Measurements from ENCODE around the gene B3GAT3. TPM values are rescaled to one million over a fixed set of nuclear protein-coding genes. Genes with fewer than 3 reads are reported as not detected.
A peak's percentile ranks its signal among the peaks of the same experiment; 100 is the strongest.

B3GAT3 gene
- polyA plus RNA-seq, 3 donors: 18.5 to 44.9 (median 19.0) TPM

DNA sequence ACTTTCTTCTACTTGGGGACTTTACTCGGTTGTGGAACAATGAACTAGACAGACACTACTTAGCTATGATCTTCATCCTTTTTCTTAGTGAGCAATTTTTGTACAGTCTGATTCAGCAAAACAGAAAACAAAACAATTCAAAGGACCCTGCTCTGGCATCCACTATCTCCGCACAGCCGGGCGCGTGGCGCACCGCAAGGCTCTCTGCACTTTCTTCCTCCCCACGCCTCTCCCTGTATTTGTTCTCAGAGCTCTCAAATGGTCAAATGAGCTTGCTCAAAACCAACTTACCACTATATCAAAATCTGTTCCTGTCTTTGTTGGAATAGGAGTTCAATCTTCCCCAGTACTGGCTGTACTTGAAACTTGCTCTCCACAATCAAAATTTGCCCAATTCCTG is 55.5 kb downstream of the B3GAT3 start:
- H3K79me2 ChIP-seq (ENCODE audit: insufficient read depth, low read length): peaks cover 84% of the 10 kb centered on the region
- DNase-seq: no peak
- Mint-ChIP-seq H3K4me3 (no peak overlapping the region), H3K4me1 (peaks cover 17% of the 10 kb centered on the region), H3K36me3 (peaks cover 70 to 98% of the 10 kb centered on the region in 2 donors), H3K27ac (peak overlapping the region in 2 of 7 donors; percentile 4 to 16), H3K27me3 (ENCODE audit: low read depth in 3 of 3) (peaks cover 0 to under 1% (median 0%) of the 10 kb centered on the region in 3 donors), H3K9me3 (no peaks in the 10 kb centered on the region)
- H3K4me1 ChIP-seq (ENCODE audit: control insufficient read depth in 1 of 2, insufficient read depth in 2 of 2, low read length in 2 of 2): peaks cover 0 to 14% of the 10 kb centered on the region in 2 donors
- H3K27me3 ChIP-seq (ENCODE audit: control insufficient read depth in 2 of 2, insufficient read depth in 2 of 2, low read length in 2 of 2): no peaks in the 10 kb centered on the region
- H3K36me3 ChIP-seq (replicated peaks in 1 of 2; ENCODE audit: control insufficient read depth in 1 of 2, insufficient read depth in 2 of 2, low read length in 2 of 2): peaks cover 77 to 85% of the 10 kb centered on the region in 2 donors
- 95% methylated on average over 7 of the region's 8 CpGs for WGBS (ENCODE audit: insufficient coverage)
- no peak overlapping the region for H3K27ac ChIP-seq (ENCODE audit: low read depth in 1 of 2, low read length in 2 of 2)
- TF ChIP-seq CTCF (IDR thresholded peaks at IDR 0.05): no peak
- no peak overlapping the region for H2AFZ ChIP-seq (ENCODE audit: insufficient read depth, low read depth, low read length, poor library complexity, severe bottlenecking)
- no peaks in the 10 kb centered on the region for H3K9me3 ChIP-seq (replicated peaks in 1 of 2; ENCODE audit: control insufficient read depth in 1 of 2, insufficient read depth in 1 of 2, low read length in 2 of 2)
- no peak overlapping the region for H3K4me3 ChIP-seq (replicated peaks in 1 of 3; ENCODE audit: low read depth in 2 of 3, low read length in 3 of 3)
- H3K9ac ChIP-seq (ENCODE audit: insufficient read depth, low read length, poor library complexity, severe bottlenecking): no peak overlapping the region
- intact Hi-C loops (cut with micrococcal nuclease): loop anchor here in 1 of 2 donors (5.0 kb wide), 1 partner anchor 34 kb away; no protein-coding TSS in a partner anchor
- peaks cover 60% of the 10 kb centered on the region for H4K20me1 ChIP-seq (ENCODE audit: insufficient read depth, low read length)
- no peak overlapping the region for H3K4me2 ChIP-seq (replicated peaks; ENCODE audit: extremely low read depth, low read length, poor library complexity, severe bottlenecking)

Small RNA genes within 50 kb of the gene (small RNA-seq; reads per million reads assigned to genes)
- gene AP001458.1 (ENCODE audit: insufficient read length, low read depth) (not detected), gene MIR6747 (ENCODE audit: insufficient read length, low read depth) (not detected), gene SNORA57 (ENCODE audit: insufficient read length, low read depth) (not detected)

Other genes starting within 250 kb of the B3GAT3 start
- gene SCGB1A1, start 203.0 kb downstream of the B3GAT3 start, polyA plus RNA-seq: not detected
- gene AHNAK, start 75.2 kb downstream of the B3GAT3 start, polyA plus RNA-seq: 100 to 1,000 TPM in 2 of 3 donors, 10 to 100 TPM in 1; 80.0 to 201 (median 103) TPM
- 100 to 1,000 TPM; 490 to 603 (median 491) TPM for gene EEF1G, start 48.1 kb downstream of the B3GAT3 start, polyA plus RNA-seq
- gene TUT1, start 30.5 kb downstream of the B3GAT3 start, polyA plus RNA-seq: 10 to 100 TPM in 1 of 3 donors, 1 to 10 TPM in 2; 1.8 to 16.3 (median 2.1) TPM
- gene MTA2, start 20.1 kb downstream of the B3GAT3 start, polyA plus RNA-seq: 10 to 100 TPM; 14.0 to 38.6 (median 17.6) TPM
- 100 to 1,000 TPM in 1 of 3 donors, 10 to 100 TPM in 1, 1 to 10 TPM in 1; 7.2 to 131 (median 10.6) TPM for gene EML3, start 9.2 kb downstream of the B3GAT3 start, polyA plus RNA-seq
- gene ROM1, start 8.7 kb downstream of the B3GAT3 start, polyA plus RNA-seq: 1 to 10 TPM in 1 of 3 donors, under 1 TPM in 2; 0.51 to 1.4 (median 0.75) TPM
- 100 to 1,000 TPM in 2 of 3 donors, 10 to 100 TPM in 1; 99.7 to 116 (median 109) TPM for gene GANAB, start 24.6 kb upstream of the B3GAT3 start, polyA plus RNA-seq
- gene INTS5, start 31.3 kb upstream of the B3GAT3 start, polyA plus RNA-seq: 10 to 100 TPM in 1 of 3 donors, 1 to 10 TPM in 2; 4.2 to 16.0 (median 9.9) TPM
- gene C11orf98, start 43.2 kb upstream of the B3GAT3 start, polyA plus RNA-seq: 10 to 100 TPM; 25.9 to 78.2 (median 74.6) TPM
- gene CSKMT, start 43.3 kb upstream of the B3GAT3 start, polyA plus RNA-seq: 1 to 10 TPM in 2 of 3 donors, under 1 TPM in 1; 0.73 to 4.9 (median 1.4) TPM
- gene UQCC3, start 49.7 kb upstream of the B3GAT3 start, polyA plus RNA-seq: 1 to 10 TPM; 3.3 to 7.9 (median 7.2) TPM
- gene LBHD1, start 50.3 kb upstream of the B3GAT3 start, polyA plus RNA-seq: 1 to 10 TPM; 1.9 to 9.1 (median 2.9) TPM
- gene UBXN1, start 57.1 kb upstream of the B3GAT3 start, polyA plus RNA-seq: 100 to 1,000 TPM in 2 of 3 donors, 10 to 100 TPM in 1; 93.9 to 147 (median 106) TPM
- gene LRRN4CL, start 67.5 kb upstream of the B3GAT3 start, polyA plus RNA-seq: not detected
- gene BSCL2, start 85.4 kb upstream of the B3GAT3 start, polyA plus RNA-seq: 10 to 100 TPM; 43.5 to 65.7 (median 63.3) TPM
- under 1 TPM in 1 of 3 donors, not detected in 2; 0.23 TPM for gene GNG3, start 85.7 kb upstream of the B3GAT3 start, polyA plus RNA-seq
- 10 to 100 TPM in 1 of 3 donors, under 1 TPM in 2; 0.33 to 13.8 (median 0.88) TPM for gene HNRNPUL2, start 105.5 kb upstream of the B3GAT3 start, polyA plus RNA-seq
- gene TTC9C, start 106.5 kb upstream of the B3GAT3 start, polyA plus RNA-seq: 10 to 100 TPM; 17.9 to 21.6 (median 20.4) TPM
- gene ZBTB3, start 132.2 kb upstream of the B3GAT3 start, polyA plus RNA-seq: 1 to 10 TPM; 1.7 to 4.5 (median 2.0) TPM
- 100 to 1,000 TPM; 162 to 243 (median 231) TPM for gene POLR2G, start 139.6 kb upstream of the B3GAT3 start, polyA plus RNA-seq
- 10 to 100 TPM in 1 of 3 donors, 1 to 10 TPM in 2; 5.1 to 35.5 (median 5.3) TPM for gene TAF6L, start 149.4 kb upstream of the B3GAT3 start, polyA plus RNA-seq
- 100 to 1,000 TPM in 2 of 3 donors, 10 to 100 TPM in 1; 95.8 to 236 (median 220) TPM for gene TMEM179B, start 165.4 kb upstream of the B3GAT3 start, polyA plus RNA-seq
- 10 to 100 TPM in 2 of 3 donors, 1 to 10 TPM in 1; 5.7 to 20.4 (median 19.6) TPM for gene TMEM223, start 170.0 kb upstream of the B3GAT3 start, polyA plus RNA-seq
- gene NXF1, start 183.5 kb upstream of the B3GAT3 start, polyA plus RNA-seq: 100 to 1,000 TPM in 1 of 3 donors, 10 to 100 TPM in 2; 50.1 to 748 (median 70.6) TPM
- 10 to 100 TPM; 36.4 to 39.6 (median 38.5) TPM for gene STX5, start 210.1 kb upstream of the B3GAT3 start, polyA plus RNA-seq
- under 1 TPM in 1 of 3 donors, not detected in 2; 0.74 TPM for gene TEX54, start 210.9 kb upstream of the B3GAT3 start, polyA plus RNA-seq
- gene WDR74, start 217.6 kb upstream of the B3GAT3 start, polyA plus RNA-seq: 10 to 100 TPM; 14.2 to 52.5 (median 18.4) TPM

Measured in CD14-positive monocyte (primary cell).